Breast epithelium (tissue), 3 donors: ENCODE data around the gene BAZ2B.

Source experiments
- CTCF ChIP-seq, 3 donors: fragments of 450-650 bp; IDR thresholded peaks; one replicate each; pipeline ENCODE4 v1.5.1; 2016 to 2017; ENCODE audit warnings: antibody characterized with exemption in 3 of 3, mild to moderate bottlenecking in 3 of 3, moderate library complexity in 3 of 3
- POLR2AphosphoS5 ChIP-seq, 3 donors: sonication (generic); formaldehyde crosslinking; IDR thresholded peaks; one replicate each; pipeline ENCODE4 v1.6.1; 2017; ENCODE audit warnings: antibody characterized with exemption in 3 of 3

GRCh38 chr2:159637988-159638501 is 21.7 kb upstream of the BAZ2B start:
- TF ChIP-seq POLR2AphosphoS5 (IDR thresholded peaks at IDR 0.05) (no peak), CTCF (IDR thresholded peaks at IDR 0.05) (no peak)
